Uterus (tissue), 4 donors: Measurements from ENCODE around the gene PEA15. TPM values are rescaled to one million over a fixed set of nuclear protein-coding genes. Genes with fewer than 3 reads are reported as not detected.

Experiments
- DNase-seq, 2 donors: peaks; one replicate each; pipeline ENCODE4 v3.0.0-alpha.2; 2019 to 2020
- H3K27ac ChIP-seq, 2 donors: fragments of 200-600 bp; sonication (generic); 1 replicate in 1 of 2; 2 replicates in 1 of 2; pipeline ENCODE4 v1.5.1; 2016 to 2018
- H3K27me3 ChIP-seq, 2 donors: fragments of 200-600 bp; sonication (generic); one replicate each; pipeline ENCODE4 v1.5.1; 2018 to 2019; ENCODE audit warnings: control low read depth in 1 of 2
- H3K36me3 ChIP-seq, 2 donors: fragments of 200-600 bp; sonication (generic); one replicate each; pipeline ENCODE4 v1.5.1; 2019; ENCODE audit warnings: control low read depth in 1 of 2
- H3K4me1 ChIP-seq, 2 donors: fragments of 200-600 bp; sonication (generic); one replicate each; pipeline ENCODE4 v1.5.1; 2018 to 2019; ENCODE audit warnings: control low read depth in 1 of 2
- H3K4me3 ChIP-seq, 2 donors: fragments of 200-600 bp; sonication (generic); 1 replicate in 1 of 2; 2 replicates in 1 of 2; pipeline ENCODE4 v1.5.1; 2018 to 2019; ENCODE audit warnings: mild to moderate bottlenecking in 1 of 2
- H3K9me3 ChIP-seq, 2 donors: fragments of 200-600 bp; sonication (generic); one replicate each; pipeline ENCODE4 v1.5.1; 2019; ENCODE audit warnings: control low read depth in 1 of 2
- CTCF ChIP-seq, 4 experiments: fragments of 200-600 bp in 2 of 4; fragments of 450-650 bp in 2 of 4; sonication (generic) in 2 of 4; IDR thresholded peaks; one replicate each; pipeline ENCODE4 v1.5.1; 2016 to 2019; ENCODE audit warnings: antibody characterized with exemption in 4 of 4, mild to moderate bottlenecking in 2 of 4, moderate library complexity in 1 of 4
- POLR2A ChIP-seq, 2 donors: fragments of 450-650 bp; IDR thresholded peaks; one replicate each; pipeline ENCODE4 v1.6.1; 2016; ENCODE audit warnings: antibody characterized with exemption in 2 of 2, mild to moderate bottlenecking in 1 of 2, moderate library complexity in 1 of 2
- intact Hi-C: fragments of 100-400 bp; cut with DNase I; formaldehyde crosslinking; loops from one replicate; pipeline ENCODE4 v1.15.1; 2023; ENCODE audit warnings: low total_unique reads
- total RNA-seq, 4 donors: library from RNA; depleted of rRNA in 3 of 4; stranded (reverse); fragments of >200 nt in 3 of 4; gene quantifications; one replicate each; pipeline versions ENCODE4 v1.1.0 to v1.2.4, GENCODE V29; 2014 to 2023
- donor health status: DM: yes; HTN: yes; CAD: no.

The PEA15 gene
- total RNA-seq, 4 donors from 2014 or later = 52.1 to 147 (median 81.7) TPM

DNA sequence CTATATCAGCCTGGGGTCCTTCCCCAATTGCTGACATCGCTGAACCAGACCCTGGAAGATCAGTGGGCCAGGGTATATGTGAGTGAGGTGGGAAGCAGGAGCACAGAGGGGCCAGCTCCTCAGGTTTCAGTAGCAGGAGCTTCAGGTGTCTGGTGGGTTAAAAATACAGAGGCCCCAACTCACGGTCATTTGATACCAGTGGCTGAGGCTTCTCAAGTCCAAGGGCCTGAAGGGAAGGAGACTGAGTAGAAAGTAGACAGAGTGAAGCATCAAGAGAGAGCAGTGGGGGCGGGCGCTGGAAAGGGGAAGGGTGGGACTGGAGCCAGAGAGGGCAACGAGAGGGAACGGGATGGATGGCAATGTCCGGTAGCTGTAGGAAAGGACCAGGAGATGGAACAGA is 16.8 kb upstream of the PEA15 start:
- Histone ChIP-seq H3K27ac (no peak overlapping the region), H3K9me3 (no peaks in the 10 kb centered on the region), H3K4me1 (peaks cover 0 to 2% of the 10 kb centered on the region in 2 donors), H3K27me3 (no peaks in the 10 kb centered on the region), H3K36me3 (no peaks in the 10 kb centered on the region), H3K4me3 (no peak overlapping the region)
- TF ChIP-seq POLR2A (IDR thresholded peaks at IDR 0.05) = no peak
- TF ChIP-seq CTCF (IDR thresholded peaks at IDR 0.05) = no peak
- no peak for DNase-seq
- intact Hi-C loops = no loop called here

DNA sequence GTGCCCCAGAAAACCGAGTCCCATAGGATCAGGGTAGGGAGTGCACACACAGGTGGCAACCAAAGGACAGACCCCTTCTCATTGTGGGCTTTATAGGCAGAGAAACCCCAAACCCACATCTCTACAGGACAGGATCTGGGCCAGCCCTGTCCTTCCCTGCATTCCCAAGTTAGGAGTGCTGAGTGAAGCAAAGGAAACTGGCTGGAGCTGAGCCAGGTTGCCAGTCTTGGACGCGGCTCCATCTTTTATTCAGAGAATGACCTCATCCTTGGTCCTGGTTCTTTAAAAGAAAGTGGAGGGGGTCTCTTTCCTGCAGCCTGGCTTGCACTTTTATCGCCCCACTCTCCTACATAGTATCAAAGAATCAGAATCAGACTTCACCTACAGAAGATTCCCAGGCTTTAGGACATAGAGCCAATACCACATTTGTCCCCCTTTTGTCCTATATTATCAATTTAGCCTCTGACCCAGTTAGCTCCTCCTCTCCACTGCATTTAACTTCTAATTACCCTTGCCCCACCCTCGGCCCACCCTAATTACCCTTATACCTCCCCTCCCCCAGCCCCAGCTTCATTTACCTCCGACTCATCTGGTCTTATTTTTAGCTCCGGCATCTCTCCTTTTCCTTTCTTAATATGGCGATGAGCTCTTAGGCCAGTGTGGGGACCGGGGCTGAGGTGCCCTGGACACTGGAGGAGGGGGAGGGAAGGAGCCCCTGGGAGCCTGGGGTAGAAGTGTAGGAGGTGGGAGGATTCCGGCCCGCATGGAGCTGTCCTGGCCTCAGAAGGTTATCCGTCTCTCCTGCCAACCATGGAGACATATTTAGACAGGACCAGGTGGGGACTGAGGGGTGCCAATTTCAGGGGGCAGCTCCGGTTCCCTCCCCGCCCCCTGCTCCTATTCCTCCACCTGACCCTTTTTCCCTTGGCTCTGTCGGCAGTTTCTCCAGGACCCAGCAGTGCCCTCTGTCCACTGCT is 15.2 kb upstream of the PEA15 start, which contains the start of gene CASQ1:
CASQ1 (plus strand) TSS at position 927 of the 977 bp plus-strand sequence. CDS start 177 bp downstream, outside the sequence.
- Histone ChIP-seq H3K27ac (no peak within 1 kb of the TSS), H3K4me1 (peaks cover 0 to 5% of the 10 kb centered on the region in 2 donors), H3K27me3 (no peaks in the 10 kb centered on the region), H3K4me3 (no peak within 1 kb of the TSS), H3K36me3 (no peaks in the 10 kb centered on the region), H3K9me3 (no peaks in the 10 kb centered on the region)
- intact Hi-C loops = loop anchor here (5.0 to 10.0 kb wide), 3 partner anchors 65 to 102 kb away; partner anchors contain the start of gene IGSF8
- TF ChIP-seq POLR2A (IDR thresholded peaks at IDR 0.05) = no peak
- TF ChIP-seq CTCF (IDR thresholded peaks at IDR 0.05) = no peak
- DNase-seq = peak in 1 of 2 donors; percentile 47

DNA sequence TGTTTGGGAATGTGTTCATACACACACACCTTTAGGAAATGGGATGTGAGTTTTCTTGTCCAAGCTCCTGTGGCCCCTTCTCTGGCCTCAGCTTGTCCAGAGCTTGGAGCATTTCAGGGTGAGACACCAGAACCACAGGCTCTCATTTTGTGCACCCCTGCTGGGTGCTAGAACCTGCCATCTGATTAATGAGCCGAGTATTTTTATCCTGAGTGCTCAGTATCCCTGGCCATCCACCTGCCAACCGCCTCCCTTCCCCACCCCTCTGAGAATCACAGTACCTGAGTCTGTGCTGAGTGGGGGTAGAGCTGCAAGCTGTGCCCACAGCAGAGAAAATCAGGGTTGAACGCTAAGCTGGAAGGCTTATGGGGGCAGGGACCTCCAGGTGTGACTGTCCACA is 13.4 kb upstream of the PEA15 start:
- Histone ChIP-seq H3K36me3 (no peaks in the 10 kb centered on the region), H3K27ac (no peak overlapping the region), H3K9me3 (no peaks in the 10 kb centered on the region), H3K4me3 (no peak overlapping the region), H3K4me1 (peaks cover 0 to 5% of the 10 kb centered on the region in 2 donors), H3K27me3 (no peaks in the 10 kb centered on the region)
- DNase-seq = no peak
- no peak for TF ChIP-seq CTCF (IDR thresholded peaks at IDR 0.05)
- no peak for TF ChIP-seq POLR2A (IDR thresholded peaks at IDR 0.05)
- intact Hi-C loops = loop anchor here (5.0 to 10.0 kb wide), 3 partner anchors 63 to 101 kb away; partner anchors contain the start of gene IGSF8

DNA sequence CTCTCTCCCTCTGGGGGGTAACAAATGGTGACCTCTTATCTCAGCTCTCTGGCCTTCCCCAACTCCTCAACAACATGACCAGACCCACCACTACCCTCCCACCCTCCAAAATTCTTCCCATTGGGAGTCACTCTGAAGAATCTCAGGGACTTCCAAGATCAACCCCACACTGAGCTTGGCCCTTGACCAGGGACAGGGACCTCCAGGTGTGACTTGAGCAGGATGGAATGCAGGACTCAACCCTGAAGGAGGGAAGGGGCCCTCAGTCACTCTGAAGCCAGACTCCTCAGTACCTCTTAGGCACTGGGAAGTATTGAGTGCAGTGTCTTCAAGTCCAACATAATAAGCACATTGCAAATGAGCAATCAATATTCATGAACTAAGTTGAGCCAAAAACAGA is 12.9 kb upstream of the PEA15 start:
- no peak overlapping the region for H3K27ac ChIP-seq
- no peaks in the 10 kb centered on the region for H3K27me3 ChIP-seq
- no peak for DNase-seq
- peaks cover 0 to 5% of the 10 kb centered on the region in 2 donors for H3K4me1 ChIP-seq
- intact Hi-C loops = loop anchor here (5.0 to 10.0 kb wide), 3 partner anchors 63 to 100 kb away; partner anchors contain the start of gene IGSF8
- TF ChIP-seq POLR2A (IDR thresholded peaks at IDR 0.05) = no peak
- no peak for TF ChIP-seq CTCF (IDR thresholded peaks at IDR 0.05)
- no peak overlapping the region for H3K4me3 ChIP-seq
- no peaks in the 10 kb centered on the region for H3K36me3 ChIP-seq
- no peaks in the 10 kb centered on the region for H3K9me3 ChIP-seq
